Subcutaneous abdominal adipose tissue (tissue), 5 donors: ENCODE measurements around the gene ELL.

ENCODE experiments used
- H3K27ac ChIP-seq: one replicate; pipeline ENCODE4 v1.7.0; 2013; ENCODE audit warnings: low read depth, mild to moderate bottlenecking, inconsistent platforms, low read length, moderate library complexity
- H3K27me3 ChIP-seq, 5 donors: one replicate each; pipeline ENCODE4 v1.7.0; 2013; ENCODE audit warnings: low read length in 5 of 5, inconsistent platforms in 1 of 5; ENCODE audit not compliant: control insufficient read depth in 5 of 5, insufficient read depth in 4 of 5
- H3K36me3 ChIP-seq, 5 donors: one replicate each; pipeline ENCODE4 v1.7.0; 2013; ENCODE audit warnings: low read length in 5 of 5; ENCODE audit not compliant: control insufficient read depth in 5 of 5, insufficient read depth in 5 of 5
- H3K4me1 ChIP-seq, 5 donors: one replicate each; pipeline ENCODE4 v1.7.0; 2013; ENCODE audit warnings: low read length in 5 of 5, mild to moderate bottlenecking in 3 of 5, moderate library complexity in 1 of 5; ENCODE audit not compliant: control insufficient read depth in 5 of 5, insufficient read depth in 5 of 5
- H3K4me3 ChIP-seq, 5 donors: one replicate each; pipeline ENCODE4 v1.7.0; 2013; ENCODE audit warnings: low read length in 5 of 5, low read depth in 1 of 5
- H3K9ac ChIP-seq, 5 donors: one replicate each; pipeline ENCODE4 v1.7.0; 2013; ENCODE audit warnings: low read length in 5 of 5, mild to moderate bottlenecking in 4 of 5, moderate library complexity in 3 of 5
- H3K9me3 ChIP-seq, 5 donors: one replicate each; pipeline ENCODE4 v1.7.0; 2013; ENCODE audit warnings: low read length in 5 of 5; ENCODE audit not compliant: control insufficient read depth in 5 of 5
- donor health status: healthy.
- donor health status: healthy.
- donor health status: healthy.
- donor health status: healthy.
- donor health status: healthy.

The ELL gene

DNA sequence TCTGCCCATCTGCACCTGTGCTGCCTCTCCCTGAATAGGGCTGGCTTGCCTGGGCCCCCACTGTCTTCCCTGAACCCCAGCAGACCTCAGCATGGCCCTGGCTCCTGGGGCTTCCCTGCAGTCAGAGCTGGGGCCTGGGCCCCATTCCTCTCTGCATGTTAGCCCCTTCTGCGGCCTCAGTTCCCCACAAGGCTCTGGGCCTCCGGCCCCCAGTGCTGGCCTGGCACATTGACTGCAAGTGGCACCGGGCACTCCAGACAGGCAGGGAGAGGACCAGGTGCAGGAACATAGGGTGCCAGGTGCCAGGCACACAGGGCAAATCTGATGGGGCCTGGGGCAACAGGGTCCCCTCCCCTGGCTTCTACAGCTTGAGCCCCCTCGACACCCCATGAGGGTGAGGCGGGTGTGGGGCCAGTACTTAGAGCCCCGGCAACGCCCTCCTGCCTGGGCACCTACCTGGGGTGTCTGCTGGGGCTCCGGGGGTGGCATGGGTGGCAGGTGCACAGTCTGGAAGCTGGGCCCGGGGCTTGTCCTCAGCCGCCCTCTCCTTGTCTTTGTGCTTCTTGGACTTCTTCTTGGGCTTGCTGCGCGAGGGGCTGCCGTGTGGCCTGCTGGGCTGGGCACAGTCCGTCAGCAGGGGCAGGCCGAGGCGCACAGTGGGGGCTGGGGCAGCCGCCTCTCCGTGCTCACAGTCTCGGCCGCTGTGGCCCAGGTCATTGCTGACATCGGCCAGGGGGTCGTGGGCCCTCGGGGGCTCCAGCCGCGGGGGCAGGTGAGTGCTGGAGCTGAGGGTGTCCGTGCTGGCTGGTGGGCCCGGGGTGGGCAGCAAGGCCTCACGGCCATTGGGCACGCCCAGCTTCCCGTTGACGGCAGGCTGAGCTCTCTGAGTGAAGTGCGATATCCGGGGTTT lies 71.6 kb downstream of the ELL start:
- Histone ChIP-seq H3K27me3 (no peaks in the 10 kb centered on the region), H3K27ac (no peak overlapping the region), H3K4me3 (no peak overlapping the region), H3K9me3 (no peaks in the 10 kb centered on the region), H3K36me3 (peaks cover 0 to 77% (median 63%) of the 10 kb centered on the region in 5 donors), H3K9ac (no peak overlapping the region), H3K4me1 (peaks cover 0 to 19% (median 8%) of the 10 kb centered on the region in 5 donors)

DNA sequence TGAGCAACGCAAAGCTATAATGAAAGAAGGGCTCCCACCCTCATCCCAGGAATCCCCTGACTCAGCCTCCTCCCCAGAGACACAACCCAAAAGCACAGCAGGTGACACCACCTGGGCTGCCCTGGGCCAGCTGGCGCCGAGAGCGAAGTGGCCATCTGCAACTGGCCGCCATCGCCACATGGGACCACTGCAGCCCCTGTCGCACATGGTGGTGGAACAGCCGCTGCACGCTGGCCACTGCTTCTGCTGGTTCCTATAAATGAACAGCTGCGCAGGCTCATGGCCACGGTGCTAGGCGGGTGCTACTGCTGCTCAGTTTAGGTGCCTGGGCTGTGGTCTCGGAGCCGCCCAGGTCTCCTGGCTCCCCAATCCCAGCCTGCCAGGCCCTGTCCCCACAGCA lies 72.3 kb downstream of the ELL start:
- Histone ChIP-seq H3K9me3 (no peaks in the 10 kb centered on the region), H3K4me3 (no peak overlapping the region), H3K4me1 (peaks cover 0 to 19% (median 8%) of the 10 kb centered on the region in 5 donors), H3K36me3 (peaks cover 0 to 84% (median 71%) of the 10 kb centered on the region in 5 donors), H3K9ac (no peak overlapping the region), H3K27ac (no peak overlapping the region), H3K27me3 (no peaks in the 10 kb centered on the region)

DNA sequence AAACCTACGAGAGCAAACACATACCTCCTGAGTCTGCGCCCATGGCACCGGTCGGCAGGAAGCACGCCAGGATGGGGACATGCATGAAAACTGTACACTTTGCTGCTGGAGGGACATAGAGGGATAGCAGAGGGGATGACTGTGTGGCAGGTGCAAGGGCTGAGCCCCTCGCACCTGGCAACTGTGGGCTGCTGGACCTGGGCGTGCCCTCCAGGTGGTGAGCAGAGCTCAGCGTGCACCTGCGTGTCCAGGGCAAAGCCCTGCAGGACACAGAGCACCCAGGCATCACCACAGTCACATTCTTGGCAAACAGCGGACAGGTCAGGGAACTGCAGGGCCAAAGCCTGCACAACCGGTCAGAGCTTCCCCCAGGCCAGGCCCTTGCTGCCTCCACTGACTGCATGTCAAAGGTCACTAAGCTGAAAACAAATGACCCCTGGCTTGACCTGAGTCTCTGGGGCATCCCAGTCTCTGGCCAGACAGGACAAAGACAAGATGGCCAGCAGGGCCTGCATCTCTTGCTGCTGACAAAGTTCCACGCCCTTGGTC lies 75.0 kb downstream of the ELL start:
- Histone ChIP-seq H3K9ac (no peak overlapping the region), H3K4me3 (no peak overlapping the region), H3K27me3 (no peaks in the 10 kb centered on the region), H3K27ac (no peak overlapping the region), H3K36me3 (peaks cover 0 to 83% (median 75%) of the 10 kb centered on the region in 5 donors), H3K9me3 (no peaks in the 10 kb centered on the region), H3K4me1 (peaks cover 0 to 19% (median 8%) of the 10 kb centered on the region in 5 donors)

DNA sequence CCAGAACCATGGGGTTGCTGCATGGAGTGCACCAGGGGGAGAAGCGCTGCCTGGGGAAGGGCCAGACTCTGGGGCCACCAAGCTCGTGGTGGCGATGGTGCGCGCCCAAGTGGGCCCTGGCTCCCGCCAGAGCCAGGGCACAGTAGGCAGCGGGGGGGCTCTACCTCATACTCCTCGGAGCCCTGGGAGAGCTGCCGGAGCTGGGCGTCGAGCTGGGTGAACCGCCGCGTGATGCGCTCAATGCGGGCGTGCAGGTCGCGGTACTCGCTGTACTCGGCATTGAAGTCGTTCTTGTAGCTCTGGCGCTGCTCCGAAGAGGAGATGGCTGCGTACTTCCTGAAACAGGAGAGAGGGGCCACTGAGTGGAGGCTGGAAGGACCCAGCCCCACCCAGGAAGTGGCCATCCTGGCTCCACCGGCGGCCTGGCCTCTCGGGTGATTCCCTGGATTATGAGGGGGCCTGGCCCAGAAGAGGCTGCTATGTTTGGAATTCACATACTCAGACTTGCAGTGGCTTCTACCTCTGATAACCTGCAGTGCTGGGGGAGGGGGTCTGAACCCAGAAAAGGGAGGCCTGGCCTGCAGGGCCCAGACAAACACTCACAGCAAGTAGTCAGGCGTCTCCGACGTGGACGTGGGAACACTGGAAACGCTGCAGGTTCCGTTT lies 75.6 kb downstream of the ELL start:
- Histone ChIP-seq H3K9ac (no peak overlapping the region), H3K36me3 (peaks cover 0 to 79% (median 71%) of the 10 kb centered on the region in 5 donors), H3K9me3 (no peaks in the 10 kb centered on the region), H3K4me3 (no peak overlapping the region), H3K27me3 (no peaks in the 10 kb centered on the region), H3K4me1 (peaks cover 0 to 17% (median 6%) of the 10 kb centered on the region in 5 donors), H3K27ac (no peak overlapping the region)

DNA sequence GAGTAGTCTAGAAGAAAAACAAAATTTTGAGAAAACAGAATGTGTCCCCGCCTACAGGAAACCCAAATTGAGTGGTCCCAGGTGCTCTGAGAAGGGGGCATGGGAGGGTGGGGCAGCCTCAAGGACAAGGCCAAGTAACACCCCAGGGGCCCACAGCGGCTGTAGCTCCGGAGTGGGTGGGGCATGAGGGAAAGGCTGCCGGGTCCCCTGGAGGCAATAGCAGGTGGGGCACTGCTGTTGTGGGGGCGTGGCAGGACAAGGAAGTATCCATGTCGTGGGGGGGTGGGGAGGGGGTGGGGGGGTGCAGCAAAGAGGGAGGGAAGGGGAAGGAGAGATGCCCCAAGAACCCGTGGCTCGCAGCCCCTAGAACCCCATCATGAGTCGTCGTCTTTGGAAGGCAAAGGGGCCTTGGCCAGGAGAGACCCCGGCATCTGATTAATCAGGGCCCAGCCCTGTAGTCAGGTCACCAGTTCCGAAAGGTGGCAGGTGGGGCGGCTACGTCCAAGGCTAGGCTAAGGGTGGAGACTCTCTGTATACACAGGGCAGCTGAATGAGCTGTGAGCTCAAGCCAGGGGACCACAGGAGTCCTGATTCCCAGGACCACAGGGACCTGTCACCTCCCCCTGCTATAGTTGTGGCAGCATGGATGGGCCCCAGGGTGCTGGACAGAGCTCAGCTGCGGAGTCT lies 76.5 kb downstream of the ELL start:
- H3K4me1 ChIP-seq: peaks cover 0 to 8% (median 0%) of the 10 kb centered on the region in 5 donors
- peaks cover 0 to 74% (median 65%) of the 10 kb centered on the region in 5 donors for H3K36me3 ChIP-seq
- H3K4me3 ChIP-seq: no peak overlapping the region
- H3K27me3 ChIP-seq: no peaks in the 10 kb centered on the region
- H3K9me3 ChIP-seq: no peaks in the 10 kb centered on the region
- no peak overlapping the region for H3K27ac ChIP-seq
- H3K9ac ChIP-seq: no peak overlapping the region

DNA sequence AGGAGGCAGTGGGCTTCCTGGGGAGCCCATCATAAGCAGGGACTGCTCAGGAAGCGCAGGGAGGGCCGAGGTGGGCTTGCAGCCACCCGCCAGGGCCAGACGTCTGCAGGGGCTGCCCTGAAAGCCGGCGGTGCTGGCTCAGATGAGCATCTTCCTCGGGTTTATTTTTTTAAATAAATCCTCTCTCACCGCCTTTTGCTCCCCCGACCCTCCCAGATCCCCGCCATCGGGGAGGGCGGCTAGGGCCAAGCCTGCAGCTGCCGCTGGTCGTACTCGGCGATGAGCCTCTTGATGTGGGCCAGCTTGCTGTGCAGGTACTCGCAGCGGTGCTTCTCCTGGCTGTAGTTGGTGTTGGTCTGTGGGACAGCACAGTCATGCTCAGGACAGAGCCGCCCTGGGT lies 77.4 kb downstream of the ELL start:
- no peaks in the 10 kb centered on the region for H3K27me3 ChIP-seq
- H3K9ac ChIP-seq: no peak overlapping the region
- H3K36me3 ChIP-seq: peaks cover 0 to 65% (median 56%) of the 10 kb centered on the region in 5 donors
- H3K4me1 ChIP-seq: peaks cover 0 to 8% (median 0%) of the 10 kb centered on the region in 5 donors
- H3K9me3 ChIP-seq: no peaks in the 10 kb centered on the region
- H3K27ac ChIP-seq: no peak overlapping the region
- H3K4me3 ChIP-seq: no peak overlapping the region

DNA sequence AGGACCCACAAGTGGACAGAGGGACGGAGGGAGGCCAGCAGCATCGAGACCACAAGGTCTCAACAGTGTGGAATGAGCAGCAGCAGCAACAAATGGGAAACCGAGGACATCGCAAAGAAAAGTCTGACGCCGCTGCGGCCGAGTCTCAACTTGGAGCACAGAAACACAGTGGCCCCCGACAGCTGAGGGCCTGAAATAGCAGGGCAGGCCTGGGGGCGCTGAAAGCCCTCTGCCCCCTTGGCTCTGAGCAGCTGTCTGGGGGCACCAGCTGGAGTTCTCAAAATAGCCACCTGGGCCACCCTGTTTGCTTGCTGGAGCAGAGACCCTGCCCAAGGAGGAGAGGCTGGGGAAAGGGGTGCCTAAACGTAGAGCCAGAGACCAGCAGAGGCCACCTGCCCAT lies 78.0 kb downstream of the ELL start:
- H3K9me3 ChIP-seq: no peaks in the 10 kb centered on the region
- H3K4me3 ChIP-seq: no peak overlapping the region
- H3K27ac ChIP-seq: no peak overlapping the region
- peaks cover 0 to 4% (median 0%) of the 10 kb centered on the region in 5 donors for H3K27me3 ChIP-seq
- H3K9ac ChIP-seq: no peak overlapping the region
- peaks cover 0 to 11% (median under 1%) of the 10 kb centered on the region in 5 donors for H3K4me1 ChIP-seq
- peaks cover 0 to 58% (median 49%) of the 10 kb centered on the region in 5 donors for H3K36me3 ChIP-seq

DNA sequence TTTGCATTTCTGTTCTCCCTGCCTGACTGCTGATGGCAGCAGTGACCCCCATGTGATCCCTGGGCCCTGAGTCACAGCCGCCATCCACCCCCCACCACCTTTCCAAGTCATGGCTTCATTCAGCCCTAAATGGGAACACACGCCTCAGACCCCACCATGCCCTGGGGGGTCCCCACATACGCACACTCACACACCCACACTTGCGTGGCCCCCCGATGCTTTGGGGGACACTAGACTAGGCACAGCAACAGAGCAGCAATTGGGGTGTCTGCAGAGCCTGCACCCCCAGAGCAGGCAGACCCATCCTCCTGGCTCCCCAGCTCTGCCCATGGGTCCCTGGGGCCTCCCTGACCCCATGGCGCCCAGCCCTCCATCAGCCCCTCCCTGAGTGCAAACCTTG lies 78.5 kb downstream of the ELL start:
- H3K27me3 ChIP-seq: peaks cover 0 to 6% (median under 1%) of the 10 kb centered on the region in 5 donors
- peaks cover 0 to 16% (median 4%) of the 10 kb centered on the region in 5 donors for H3K4me1 ChIP-seq
- H3K9me3 ChIP-seq: no peaks in the 10 kb centered on the region
- H3K27ac ChIP-seq: no peak overlapping the region
- peaks cover 0 to 54% (median 46%) of the 10 kb centered on the region in 5 donors for H3K36me3 ChIP-seq
- H3K9ac ChIP-seq: no peak overlapping the region
- no peak overlapping the region for H3K4me3 ChIP-seq

DNA sequence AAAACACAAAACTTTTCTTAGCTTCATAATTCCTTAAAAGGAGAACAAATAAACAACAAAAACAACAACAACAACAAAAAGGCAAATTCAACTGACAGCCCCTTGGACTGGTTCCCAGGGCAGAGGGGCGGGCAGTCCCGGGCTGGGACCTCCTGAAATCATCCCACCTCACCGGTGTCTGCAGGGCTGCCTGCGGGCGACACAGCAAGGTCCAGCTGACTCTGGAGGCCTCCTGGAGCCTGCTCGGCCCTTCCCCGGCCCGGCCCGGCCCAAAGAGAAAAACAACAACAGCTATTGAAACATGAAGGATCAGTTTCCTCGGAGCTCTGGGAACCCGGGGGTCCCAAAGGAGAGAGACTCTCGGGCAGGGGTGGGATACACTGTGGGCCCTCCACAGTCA lies 78.9 kb downstream of the ELL start:
- Histone ChIP-seq H3K4me3 (no peak overlapping the region), H3K27me3 (peaks cover 0 to 9% (median 3%) of the 10 kb centered on the region in 5 donors), H3K4me1 (peaks cover 0 to 19% (median 8%) of the 10 kb centered on the region in 5 donors), H3K9ac (no peak overlapping the region), H3K36me3 (peaks cover 0 to 49% (median 41%) of the 10 kb centered on the region in 5 donors), H3K27ac (no peak overlapping the region), H3K9me3 (no peaks in the 10 kb centered on the region)
